ENCODE measurements around the gene MAPK4.

- TF ChIP-seq CTCF (IDR thresholded peaks at IDR 0.05), result no peak
- TF ChIP-seq POLR2A (IDR thresholded peaks at IDR 0.05), result no peak
- TF ChIP-seq POLR2AphosphoS5 (IDR thresholded peaks at IDR 0.05; ENCODE audit: insufficient read depth in 1 of 2, low read depth in 1 of 2), result no peak
Observed at GRCh38 chr18:50679656-50680055, 119.8 kb downstream of the MAPK4 start.
